ENCODE results near the gene POGLUT2.

GRCh38 chr13:102807699-102808098 is 8.9 kb upstream of the POGLUT2 start:
- TF ChIP-seq CTCF (IDR thresholded peaks at IDR 0.05; ENCODE audit: insufficient read depth, low read length), result no peak
- TF ChIP-seq POLR2AphosphoS5 (IDR thresholded peaks at IDR 0.05; ENCODE audit: low read depth), result no peak
- no peak for TF ChIP-seq REST (IDR thresholded peaks at IDR 0.05; ENCODE audit: insufficient replicate concordance, low read depth)
- TF ChIP-seq GABPA (IDR thresholded peaks at IDR 0.05; ENCODE audit: low read depth), result no peak
